ENCODE data around the gene MAG. TPM values are rescaled to one million over a fixed set of nuclear protein-coding genes. Genes with fewer than 3 reads are reported as not detected.
A peak's percentile ranks its signal among the peaks of the same experiment; 100 is the strongest.

Gene MAG
- total RNA-seq, 4 donors from 2014 or later: 0.65 to 2.4 (median 1.2) TPM; not detected in 1

DNA sequence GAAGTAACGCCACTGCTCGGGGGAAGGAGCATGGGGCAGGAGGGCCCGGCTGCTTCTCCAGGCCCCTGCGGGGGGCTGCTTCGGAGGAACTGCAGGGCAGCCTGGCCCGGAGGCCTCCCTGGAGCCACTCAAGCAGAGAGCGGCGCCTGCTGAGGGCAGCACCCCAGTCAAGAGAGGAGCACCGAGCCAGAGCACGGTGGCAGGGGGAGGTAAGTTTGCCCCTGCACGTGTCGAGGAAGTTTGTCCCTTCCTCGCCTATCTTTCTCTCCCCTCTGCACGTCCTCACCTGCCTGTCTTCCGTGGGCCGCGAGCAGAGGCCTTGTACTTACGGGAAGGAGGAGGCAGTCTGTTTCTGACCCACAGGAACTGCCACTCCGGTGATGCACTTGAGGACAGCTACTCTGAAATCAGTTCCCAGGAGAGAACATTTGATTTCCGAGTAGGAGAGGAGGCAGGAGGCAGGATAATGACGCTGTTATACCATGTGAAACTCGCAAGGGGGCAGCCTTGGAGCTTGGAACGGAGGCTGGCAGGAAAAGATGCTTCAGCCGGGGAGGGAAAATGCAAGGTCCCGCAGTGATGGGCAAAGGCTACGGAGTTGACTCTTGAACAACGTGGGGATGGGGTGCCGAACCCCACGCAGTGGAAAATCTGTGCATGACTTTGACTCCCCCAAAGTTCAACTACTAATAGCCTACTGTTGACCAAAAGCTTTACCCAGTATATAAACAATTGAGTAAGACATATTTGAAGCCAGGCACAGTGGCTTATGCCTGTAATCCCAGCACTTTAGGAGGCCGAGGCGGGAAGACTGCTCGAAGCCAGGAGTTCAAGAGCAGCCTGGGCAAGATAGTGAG lies 60.7 kb downstream of the MAG start:
- no peaks in the 10 kb centered on the region for H3K9me3 ChIP-seq
- H3K36me3 ChIP-seq: no peaks in the 10 kb centered on the region
- peaks cover 0 to 3% (median 0%) of the 10 kb centered on the region in 4 donors for H3K4me1 ChIP-seq
- no peak overlapping the region for H3K4me3 ChIP-seq
- no peak overlapping the region for H3K27ac ChIP-seq (replicated peaks in 1 of 4)
- H3K27me3 ChIP-seq: peaks cover 0 to 67% (median 0%) of the 10 kb centered on the region in 4 donors
- WGBS: 37% methylated on average over 26 of the region's 32 CpGs
- DNase-seq (ENCODE audit: extremely low spot score): no peak
- TF ChIP-seq POLR2A (IDR thresholded peaks at IDR 0.05; ENCODE audit: low read depth): no peak
- TF ChIP-seq, protein P1, sequence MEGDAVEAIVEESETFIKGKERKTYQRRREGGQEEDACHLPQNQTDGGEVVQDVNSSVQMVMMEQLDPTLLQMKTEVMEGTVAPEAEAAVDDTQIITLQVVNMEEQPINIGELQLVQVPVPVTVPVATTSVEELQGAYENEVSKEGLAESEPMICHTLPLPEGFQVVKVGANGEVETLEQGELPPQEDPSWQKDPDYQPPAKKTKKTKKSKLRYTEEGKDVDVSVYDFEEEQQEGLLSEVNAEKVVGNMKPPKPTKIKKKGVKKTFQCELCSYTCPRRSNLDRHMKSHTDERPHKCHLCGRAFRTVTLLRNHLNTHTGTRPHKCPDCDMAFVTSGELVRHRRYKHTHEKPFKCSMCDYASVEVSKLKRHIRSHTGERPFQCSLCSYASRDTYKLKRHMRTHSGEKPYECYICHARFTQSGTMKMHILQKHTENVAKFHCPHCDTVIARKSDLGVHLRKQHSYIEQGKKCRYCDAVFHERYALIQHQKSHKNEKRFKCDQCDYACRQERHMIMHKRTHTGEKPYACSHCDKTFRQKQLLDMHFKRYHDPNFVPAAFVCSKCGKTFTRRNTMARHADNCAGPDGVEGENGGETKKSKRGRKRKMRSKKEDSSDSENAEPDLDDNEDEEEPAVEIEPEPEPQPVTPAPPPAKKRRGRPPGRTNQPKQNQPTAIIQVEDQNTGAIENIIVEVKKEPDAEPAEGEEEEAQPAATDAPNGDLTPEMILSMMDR (IDR thresholded peaks at IDR 0.05): peak; percentile 44 to 64 (median 55)
- intact Hi-C loops (cut with DNase I): loop anchor here (5.0 kb wide), 1 partner anchor 140 kb away; the partner anchor contains the start of gene KRTDAP

- Histone ChIP-seq H3K4me1 (peaks cover 0 to 3% (median 0%) of the 10 kb centered on the region in 4 donors), H3K36me3 (no peaks in the 10 kb centered on the region), H3K9me3 (no peaks in the 10 kb centered on the region), H3K27ac (replicated peaks in 1 of 4) (no peak overlapping the region), H3K4me3 (no peak overlapping the region), H3K27me3 (peaks cover 0 to 73% (median 0%) of the 10 kb centered on the region in 4 donors)
- TF ChIP-seq, protein P1 (IDR thresholded peaks at IDR 0.05): no peak
- TF ChIP-seq POLR2AphosphoS5 (IDR thresholded peaks at IDR 0.05) (no peak), EP300 (IDR thresholded peaks at IDR 0.05) (no peak), POLR2A (IDR thresholded peaks at IDR 0.05; ENCODE audit: low read depth) (no peak)
- no peak for DNase-seq (ENCODE audit: extremely low spot score)
- 70% methylated on average over 9 of the region's 9 CpGs for WGBS
- intact Hi-C loops (cut with DNase I): loop anchor here (5.0 kb wide), 1 partner anchor 139 kb away; the partner anchor contains the start of gene KRTDAP
Measured at GRCh38 chr19:35353635-35354034, 61.7 kb downstream of the MAG start.

- no peak for DNase-seq (ENCODE audit: extremely low spot score)
- intact Hi-C loops (cut with DNase I): loop anchor here (5.0 kb wide), 1 partner anchor 137 kb away; the partner anchor contains the start of gene KRTDAP
- TF ChIP-seq POLR2AphosphoS5 (IDR thresholded peaks at IDR 0.05): no peak
- TF ChIP-seq POLR2A (IDR thresholded peaks at IDR 0.05; ENCODE audit: low read depth): no peak
- TF ChIP-seq EP300 (IDR thresholded peaks at IDR 0.05): no peak
- TF ChIP-seq, protein P1 (IDR thresholded peaks at IDR 0.05): no peak
- Histone ChIP-seq H3K4me1 (peaks cover 0 to 3% (median 0%) of the 10 kb centered on the region in 4 donors), H3K9me3 (no peaks in the 10 kb centered on the region), H3K27me3 (peaks cover 0 to 65% (median 0%) of the 10 kb centered on the region in 4 donors), H3K27ac (replicated peaks in 1 of 4) (no peak overlapping the region), H3K36me3 (no peaks in the 10 kb centered on the region), H3K4me3 (no peak overlapping the region)
- WGBS: 88% methylated on average over 8 of the region's 8 CpGs
Measured at GRCh38 chr19:35354898-35355297, 62.9 kb downstream of the MAG start.

- no peak for DNase-seq (ENCODE audit: extremely low spot score)
- peaks cover 0 to 3% (median 0%) of the 10 kb centered on the region in 4 donors for H3K4me1 ChIP-seq
- no peak overlapping the region for H3K27ac ChIP-seq (replicated peaks in 1 of 4)
- intact Hi-C loops (cut with DNase I): no loop called here
- WGBS: 50% methylated on average over 6 of the region's 6 CpGs
- no peaks in the 10 kb centered on the region for H3K9me3 ChIP-seq
- no peaks in the 10 kb centered on the region for H3K36me3 ChIP-seq
- no peak overlapping the region for H3K4me3 ChIP-seq
- TF ChIP-seq POLR2AphosphoS5 (IDR thresholded peaks at IDR 0.05) (no peak), EP300 (IDR thresholded peaks at IDR 0.05) (no peak), POLR2A (IDR thresholded peaks at IDR 0.05; ENCODE audit: low read depth) (no peak)
- TF ChIP-seq, protein P1 (IDR thresholded peaks at IDR 0.05): no peak
- peaks cover 0 to 55% (median 0%) of the 10 kb centered on the region in 4 donors for H3K27me3 ChIP-seq
Measured at GRCh38 chr19:35355791-35356460, 64.0 kb downstream of the MAG start.

Measured in esophagus muscularis mucosa (tissue), 4 donors.